Measurements from ENCODE around the gene CMKLR1.

The CMKLR1 gene

GRCh38 chr12:108297895-108298760 lies 41.0 kb downstream of the CMKLR1 start:
- DNase-seq: peak in 1 of 5 donors; percentile 53

- DNase-seq: no peak
Measured at GRCh38 chr12:108297424-108297823, 41.7 kb downstream of the CMKLR1 start.

GRCh38 chr12:108296945-108297344 lies 42.2 kb downstream of the CMKLR1 start:
- no peak for DNase-seq

GRCh38 chr12:108295641-108296040 lies 43.5 kb downstream of the CMKLR1 start:
- DNase-seq: no peak

GRCh38 chr12:108289350-108290161 lies 49.6 kb downstream of the CMKLR1 start:
- no peak for DNase-seq

- no peak for DNase-seq
Measured at GRCh38 chr12:108287227-108287626, 51.9 kb downstream of the CMKLR1 start.

GRCh38 chr12:108285016-108285415 lies 54.1 kb downstream of the CMKLR1 start:
- DNase-seq: no peak

GRCh38 chr12:108284163-108284562 lies 54.9 kb downstream of the CMKLR1 start:
- DNase-seq: no peak

- DNase-seq: no peak
Measured at GRCh38 chr12:108282676-108283075, 56.4 kb downstream of the CMKLR1 start.

GRCh38 chr12:108282160-108282559 lies 57.0 kb downstream of the CMKLR1 start:
- DNase-seq: no peak

GRCh38 chr12:108277613-108278012 lies 61.5 kb downstream of the CMKLR1 start:
- no peak for DNase-seq

- DNase-seq: no peak
Measured at GRCh38 chr12:108273217-108273616, 65.9 kb downstream of the CMKLR1 start.

GRCh38 chr12:108271951-108272872 lies 66.9 kb downstream of the CMKLR1 start:
- DNase-seq: no peak

- DNase-seq: no peak
Measured at GRCh38 chr12:108270849-108271143, 68.3 kb downstream of the CMKLR1 start.

- DNase-seq: no peak
Measured at GRCh38 chr12:108270035-108270848, 68.9 kb downstream of the CMKLR1 start.

GRCh38 chr12:108269224-108269623 lies 69.9 kb downstream of the CMKLR1 start:
- DNase-seq: no peak

- DNase-seq: no peak
Measured at GRCh38 chr12:108268397-108268796, 70.7 kb downstream of the CMKLR1 start.

- no peak for DNase-seq
Measured at GRCh38 chr12:108267450-108267849, 71.7 kb downstream of the CMKLR1 start.

GRCh38 chr12:108266131-108266530 lies 73.0 kb downstream of the CMKLR1 start:
- DNase-seq: no peak

GRCh38 chr12:108265505-108265904 lies 73.6 kb downstream of the CMKLR1 start:
- DNase-seq: no peak

- DNase-seq: no peak
Measured at GRCh38 chr12:108260969-108261368, 78.1 kb downstream of the CMKLR1 start.

- DNase-seq: no peak
Measured at GRCh38 chr12:108260039-108260438, 79.1 kb downstream of the CMKLR1 start.
